ENCODE measurements around the gene OSBP2. TPM values are rescaled to one million over a fixed set of nuclear protein-coding genes. Genes with fewer than 3 reads are reported as not detected.

Gene OSBP2
- total RNA-seq, 1 donor from 2014 or later: 3.1 TPM

DNA sequence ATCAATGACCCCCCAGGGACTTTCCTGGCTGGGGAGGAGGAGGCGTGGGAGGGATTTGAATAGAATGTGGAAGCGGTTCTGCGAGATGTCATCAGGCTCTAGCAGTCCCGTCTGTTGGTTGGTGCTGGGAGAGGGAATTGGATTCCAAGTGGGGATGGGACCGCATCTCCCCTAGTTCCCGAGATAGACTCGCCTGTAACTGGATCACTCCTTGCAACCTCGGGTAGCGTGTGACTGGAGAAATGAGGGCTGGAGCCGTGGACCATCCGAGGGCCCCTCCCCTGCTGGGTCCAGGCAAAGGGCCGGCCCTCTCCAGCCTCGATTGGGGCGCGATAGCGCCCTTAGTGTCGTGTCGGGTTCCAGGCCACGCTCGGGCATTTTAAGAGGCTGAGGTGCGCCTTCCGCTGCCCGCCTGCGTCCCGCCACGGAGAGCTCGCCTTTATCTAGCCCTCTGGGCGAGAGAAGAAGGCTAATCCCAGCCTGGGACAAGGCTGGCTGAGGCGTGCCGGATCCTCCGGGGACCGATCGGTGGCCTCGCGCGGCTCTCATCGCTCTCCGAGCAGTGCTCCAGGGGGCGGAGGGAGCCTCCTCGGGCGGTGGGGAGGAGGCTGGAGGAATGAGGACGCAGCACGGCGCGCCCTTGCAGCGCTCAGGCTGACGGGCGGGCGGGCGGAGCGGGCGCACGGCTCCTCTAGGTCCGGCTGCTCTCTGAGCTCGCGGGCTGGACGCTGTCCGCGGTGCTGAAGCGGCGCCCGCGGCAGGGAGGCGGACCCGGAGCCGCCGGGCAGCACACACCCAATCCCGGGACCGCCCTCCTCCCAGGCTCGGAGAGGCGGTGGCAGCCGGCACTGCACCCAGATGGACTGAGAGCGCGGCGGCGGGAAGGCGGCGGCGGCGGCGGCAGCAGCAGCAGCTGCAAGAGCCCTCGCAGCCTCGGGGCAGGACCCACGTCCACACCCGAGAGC is 107.8 kb downstream of the OSBP2 start:
- Histone ChIP-seq H3K9me3 (no peaks in the 10 kb centered on the region), H3K4me1 (peaks cover 13% of the 10 kb centered on the region), H3K27ac (no peak overlapping the region), H3K36me3 (no peaks in the 10 kb centered on the region), H3K4me3 (no peak overlapping the region), H3K27me3 (ENCODE audit: low read depth) (peaks cover 28% of the 10 kb centered on the region)
- intact Hi-C loops (cut with DNase I): no loop called here
- ATAC-seq: peak; percentile 100
- peak; percentile 89 for DNase-seq
- TF ChIP-seq, protein P1, sequence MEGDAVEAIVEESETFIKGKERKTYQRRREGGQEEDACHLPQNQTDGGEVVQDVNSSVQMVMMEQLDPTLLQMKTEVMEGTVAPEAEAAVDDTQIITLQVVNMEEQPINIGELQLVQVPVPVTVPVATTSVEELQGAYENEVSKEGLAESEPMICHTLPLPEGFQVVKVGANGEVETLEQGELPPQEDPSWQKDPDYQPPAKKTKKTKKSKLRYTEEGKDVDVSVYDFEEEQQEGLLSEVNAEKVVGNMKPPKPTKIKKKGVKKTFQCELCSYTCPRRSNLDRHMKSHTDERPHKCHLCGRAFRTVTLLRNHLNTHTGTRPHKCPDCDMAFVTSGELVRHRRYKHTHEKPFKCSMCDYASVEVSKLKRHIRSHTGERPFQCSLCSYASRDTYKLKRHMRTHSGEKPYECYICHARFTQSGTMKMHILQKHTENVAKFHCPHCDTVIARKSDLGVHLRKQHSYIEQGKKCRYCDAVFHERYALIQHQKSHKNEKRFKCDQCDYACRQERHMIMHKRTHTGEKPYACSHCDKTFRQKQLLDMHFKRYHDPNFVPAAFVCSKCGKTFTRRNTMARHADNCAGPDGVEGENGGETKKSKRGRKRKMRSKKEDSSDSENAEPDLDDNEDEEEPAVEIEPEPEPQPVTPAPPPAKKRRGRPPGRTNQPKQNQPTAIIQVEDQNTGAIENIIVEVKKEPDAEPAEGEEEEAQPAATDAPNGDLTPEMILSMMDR (IDR thresholded peaks at IDR 0.05): peak; percentile 57

DNA sequence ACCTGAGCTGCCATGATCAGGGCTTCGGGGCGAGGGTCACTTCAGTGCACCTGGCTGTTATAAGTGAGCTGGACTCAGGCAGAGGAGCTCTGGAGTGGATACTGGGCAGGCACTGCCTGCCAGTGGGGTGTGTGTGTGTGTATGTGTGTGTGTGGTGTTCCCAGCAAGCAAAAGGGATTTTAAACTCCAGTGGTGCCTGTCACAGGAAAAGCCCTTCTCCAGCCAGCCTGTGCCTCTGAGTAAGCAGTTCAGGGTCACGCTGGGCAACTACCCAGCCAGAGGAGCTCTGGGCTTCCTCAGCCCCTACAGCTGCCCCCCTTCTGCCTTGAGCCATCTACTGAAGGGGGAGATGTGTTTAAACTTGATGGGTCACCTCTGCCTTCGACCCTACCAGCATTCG is 109.0 kb downstream of the OSBP2 start:
- no peak overlapping the region for H3K4me3 ChIP-seq
- H3K27me3 ChIP-seq (ENCODE audit: low read depth): peaks cover 28% of the 10 kb centered on the region
- intact Hi-C loops (cut with DNase I): no loop called here
- H3K4me1 ChIP-seq: peaks cover 13% of the 10 kb centered on the region
- ATAC-seq: no peak
- TF ChIP-seq, protein P1 (IDR thresholded peaks at IDR 0.05): no peak
- DNase-seq: no peak
- H3K9me3 ChIP-seq: no peaks in the 10 kb centered on the region
- no peaks in the 10 kb centered on the region for H3K36me3 ChIP-seq
- H3K27ac ChIP-seq: no peak overlapping the region

DNA sequence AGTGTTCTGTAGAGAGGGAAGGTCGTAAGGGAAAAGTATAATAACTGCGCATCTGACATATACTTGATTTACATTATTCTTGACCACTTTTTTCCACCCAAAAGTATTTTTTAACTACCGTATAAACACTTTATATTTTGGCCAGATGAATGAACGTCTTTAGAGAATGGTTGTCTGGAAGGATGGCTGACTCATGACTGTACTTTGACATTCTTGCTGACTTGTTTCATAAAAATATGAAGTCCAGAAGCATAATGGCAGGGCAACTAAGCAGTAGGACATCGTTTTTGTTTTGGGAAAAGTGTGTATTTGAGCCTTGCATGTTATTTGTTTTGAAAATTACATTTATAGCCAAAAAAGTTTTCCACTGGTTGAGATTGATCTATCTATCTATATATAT is 110.0 kb downstream of the OSBP2 start:
- TF ChIP-seq, protein P1 (IDR thresholded peaks at IDR 0.05): no peak
- H3K9me3 ChIP-seq: no peaks in the 10 kb centered on the region
- peaks cover 13% of the 10 kb centered on the region for H3K4me1 ChIP-seq
- no peak overlapping the region for H3K4me3 ChIP-seq
- no peak for ATAC-seq
- H3K27me3 ChIP-seq (ENCODE audit: low read depth): peaks cover 23% of the 10 kb centered on the region
- H3K27ac ChIP-seq: no peak overlapping the region
- intact Hi-C loops (cut with DNase I): no loop called here
- H3K36me3 ChIP-seq: no peaks in the 10 kb centered on the region
- no peak for DNase-seq

DNA sequence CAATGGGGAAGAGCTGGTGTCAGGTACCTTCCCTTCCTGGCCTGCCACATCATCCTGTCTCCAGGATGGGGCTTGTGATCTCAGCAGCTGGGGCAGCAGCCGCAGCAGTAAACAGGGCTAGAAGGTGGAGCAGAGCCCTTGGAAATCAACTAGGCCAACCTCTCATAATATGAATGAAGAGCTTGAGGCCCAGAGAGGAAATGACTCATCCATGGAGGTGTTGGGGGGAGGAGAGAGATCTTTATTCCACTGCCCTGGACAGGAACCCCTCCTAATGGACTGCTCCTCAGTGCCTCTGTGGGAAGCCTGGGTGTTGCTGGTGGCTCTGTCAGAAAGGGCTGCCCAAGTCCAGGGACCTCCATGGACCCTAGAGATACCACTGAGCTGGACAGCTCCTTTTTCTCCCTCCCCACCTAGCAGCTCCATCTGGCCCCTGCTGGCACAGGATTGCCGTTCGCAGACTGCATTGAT is 111.8 kb downstream of the OSBP2 start:
- Histone ChIP-seq H3K4me3 (no peak overlapping the region), H3K4me1 (peaks cover 13% of the 10 kb centered on the region), H3K36me3 (no peaks in the 10 kb centered on the region), H3K9me3 (no peaks in the 10 kb centered on the region), H3K27me3 (ENCODE audit: low read depth) (peaks cover 17% of the 10 kb centered on the region), H3K27ac (no peak overlapping the region)
- TF ChIP-seq, protein P1 (IDR thresholded peaks at IDR 0.05): no peak
- ATAC-seq (no peak), DNase-seq (no peak)
- intact Hi-C loops (cut with DNase I): no loop called here

- Histone ChIP-seq H3K36me3 (no peaks in the 10 kb centered on the region), H3K27me3 (ENCODE audit: low read depth) (peaks cover 7% of the 10 kb centered on the region), H3K4me3 (no peak overlapping the region), H3K27ac (no peak overlapping the region), H3K4me1 (no peaks in the 10 kb centered on the region), H3K9me3 (no peaks in the 10 kb centered on the region)
- TF ChIP-seq, protein P1 (IDR thresholded peaks at IDR 0.05): no peak
- ATAC-seq: no peak
- no peak for DNase-seq
- intact Hi-C loops (cut with DNase I): no loop called here
These were observed 114.4 kb downstream of the OSBP2 start for GRCh38 chr22:30809086-30809485.
